HG03039 (cell line): ENCODE measurements around the gene MLLT3.

Experiments
- ATAC-seq: cut with Tn5 transposase; IDR thresholded peaks from one replicate; pipeline ENCODE4 v1.9.1; 2021; ENCODE audit warnings: mild to moderate bottlenecking, moderate library complexity; ENCODE audit not compliant: unreplicated experiment

Gene MLLT3

GRCh38 chr9:20630241-20630943, 8.1 kb upstream of the MLLT3 start:
- ATAC-seq: no peak

DNA sequence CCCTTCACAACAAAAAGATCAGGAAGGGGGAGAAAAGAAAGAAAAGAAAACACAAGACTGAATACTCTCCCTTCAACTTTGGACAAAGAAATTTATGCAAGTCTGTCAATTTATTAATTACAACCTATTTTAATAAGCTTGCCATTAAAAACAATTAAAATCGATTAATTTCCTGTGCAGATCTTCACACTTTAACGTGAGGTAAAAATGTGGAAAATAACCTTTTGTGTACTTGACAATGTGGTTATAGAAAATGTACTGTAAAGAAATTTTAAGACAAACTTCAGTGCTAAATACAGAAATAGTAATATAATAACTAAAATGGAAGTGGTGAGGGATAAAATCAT, 2.7 kb upstream of the MLLT3 start:
- no peak for ATAC-seq

DNA sequence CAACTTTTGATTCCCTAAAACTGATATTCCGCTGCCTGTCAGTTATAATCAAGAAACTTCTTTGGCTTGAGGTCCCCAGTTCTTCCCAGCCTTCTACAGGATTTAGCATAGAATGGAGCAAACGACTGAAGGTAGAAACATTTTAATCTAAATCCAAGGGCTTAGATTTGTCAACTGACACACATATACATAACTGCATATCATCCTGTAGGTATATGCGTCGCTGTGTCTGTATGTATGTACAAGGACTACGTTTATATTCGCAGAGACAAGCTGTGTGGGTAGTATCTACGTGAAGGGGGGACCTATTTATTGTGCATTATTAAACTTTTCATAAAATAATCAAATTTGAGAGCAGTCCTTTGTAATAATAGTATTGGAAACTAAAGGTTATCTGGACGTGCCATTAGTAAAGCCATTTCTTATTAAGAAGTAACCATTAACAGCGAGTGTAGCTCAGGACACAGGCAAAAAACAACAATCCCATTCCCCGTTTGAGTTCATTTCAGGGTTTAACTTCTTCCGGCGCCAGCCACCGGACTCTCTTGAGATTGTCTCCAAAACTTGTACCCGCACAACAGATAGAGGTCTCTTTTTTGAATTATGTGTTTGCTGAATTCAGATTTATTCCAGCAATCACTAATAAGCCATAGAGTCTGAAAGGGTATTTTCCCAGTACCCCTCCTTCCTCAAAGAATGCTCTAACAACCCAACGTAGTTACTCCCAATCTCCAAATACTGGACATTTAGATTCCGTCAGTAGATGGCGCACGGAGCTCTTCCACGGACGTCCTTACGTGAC, 2.1 kb upstream of the MLLT3 start:
- ATAC-seq: no peak

DNA sequence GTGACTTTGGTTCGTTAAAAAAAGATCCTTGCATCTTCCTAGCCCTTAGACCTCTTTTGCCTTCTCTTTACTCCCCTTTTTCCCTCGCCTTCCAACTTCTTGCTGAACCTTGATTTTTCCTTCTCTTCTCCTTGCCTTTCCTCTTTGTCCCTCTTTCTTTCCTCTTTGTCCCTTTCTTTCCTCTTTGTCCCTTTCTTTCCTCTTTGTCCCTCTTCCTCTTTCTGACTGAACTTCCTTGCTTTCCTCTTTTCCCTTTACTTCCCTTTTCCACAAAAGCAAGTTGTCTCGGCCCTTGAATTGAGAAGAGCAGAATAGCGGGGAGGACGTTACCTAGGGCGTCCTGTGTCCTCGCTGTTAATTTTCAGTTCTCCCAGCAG, 1.4 kb upstream of the MLLT3 start:
- ATAC-seq: no peak

DNA sequence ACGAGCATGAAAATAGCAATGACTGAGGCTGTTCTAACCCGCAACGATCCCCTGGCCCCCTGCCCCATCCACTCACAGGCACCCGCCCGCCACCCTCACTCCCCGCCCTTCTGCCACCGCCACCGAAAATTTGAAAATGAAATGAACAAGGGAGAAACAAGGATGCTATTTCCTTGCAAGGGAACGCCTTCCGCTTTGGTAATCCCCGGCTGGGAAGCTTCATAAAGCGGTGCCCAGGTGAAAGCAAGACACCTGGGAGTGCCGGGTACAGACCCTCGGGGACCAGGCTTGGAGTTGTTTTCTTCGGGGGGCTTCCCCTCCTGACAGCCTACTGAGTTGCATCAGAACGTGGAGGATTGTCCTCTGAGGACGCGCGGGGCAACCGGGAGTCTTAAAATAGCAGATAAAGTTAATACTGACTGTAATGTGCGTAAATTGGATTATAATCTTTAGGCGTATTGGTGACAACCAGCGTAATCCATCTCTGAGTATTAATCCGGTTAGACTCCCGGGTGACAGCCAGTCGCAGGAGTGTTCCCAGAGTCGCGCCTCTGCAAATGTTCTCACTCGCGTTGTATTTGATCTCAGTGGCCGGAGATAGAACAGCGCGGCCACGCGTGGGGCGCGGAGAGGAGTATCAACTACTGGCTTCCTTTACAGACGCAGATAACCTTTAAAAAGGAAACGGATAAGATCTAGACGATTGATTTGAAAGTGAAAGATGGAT, 885 bp upstream of the MLLT3 start:
- no peak for ATAC-seq

- ATAC-seq: peak; percentile 8
These were observed 599 bp downstream of the MLLT3 start for GRCh38 chr9:20621471-20622329.

DNA sequence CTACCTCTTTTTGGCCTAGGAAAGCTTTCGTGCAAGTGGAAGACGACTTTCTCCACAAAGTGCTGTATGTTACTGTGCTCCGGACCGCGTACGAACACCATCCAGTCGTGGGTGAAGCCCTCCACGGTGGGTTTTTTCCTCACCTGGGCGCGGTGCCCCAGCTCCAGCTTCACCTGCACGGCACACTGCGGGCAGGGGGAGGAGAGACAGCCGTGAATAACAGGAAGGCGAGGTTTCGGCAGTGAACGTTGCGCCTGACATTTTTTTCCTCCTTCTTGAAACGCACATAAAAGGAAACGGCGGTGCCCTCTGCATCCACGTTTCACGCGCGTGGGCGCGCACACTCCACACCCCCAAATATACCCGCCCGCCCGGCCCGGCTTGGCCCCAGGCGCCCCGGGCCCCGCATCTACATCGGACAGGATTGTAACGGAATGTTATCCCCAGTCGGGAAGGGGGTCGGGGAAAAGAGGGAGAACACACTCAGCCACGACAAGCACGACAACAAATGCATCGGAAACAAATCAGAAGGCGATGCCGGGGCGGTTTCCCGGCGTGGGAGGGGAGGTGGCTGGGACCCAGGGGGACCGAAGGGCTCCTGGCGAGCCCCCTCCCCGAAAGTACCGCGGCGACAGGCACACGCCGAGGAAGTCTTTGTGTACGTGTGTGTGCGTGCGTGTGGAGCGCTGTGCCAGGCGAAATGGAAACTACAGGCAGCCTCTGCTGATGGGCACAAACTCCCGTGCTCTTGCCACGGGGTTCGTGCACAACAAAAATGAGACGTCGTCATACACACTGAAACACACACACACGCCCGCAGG, 1.4 kb downstream of the MLLT3 start:
- no peak for ATAC-seq

DNA sequence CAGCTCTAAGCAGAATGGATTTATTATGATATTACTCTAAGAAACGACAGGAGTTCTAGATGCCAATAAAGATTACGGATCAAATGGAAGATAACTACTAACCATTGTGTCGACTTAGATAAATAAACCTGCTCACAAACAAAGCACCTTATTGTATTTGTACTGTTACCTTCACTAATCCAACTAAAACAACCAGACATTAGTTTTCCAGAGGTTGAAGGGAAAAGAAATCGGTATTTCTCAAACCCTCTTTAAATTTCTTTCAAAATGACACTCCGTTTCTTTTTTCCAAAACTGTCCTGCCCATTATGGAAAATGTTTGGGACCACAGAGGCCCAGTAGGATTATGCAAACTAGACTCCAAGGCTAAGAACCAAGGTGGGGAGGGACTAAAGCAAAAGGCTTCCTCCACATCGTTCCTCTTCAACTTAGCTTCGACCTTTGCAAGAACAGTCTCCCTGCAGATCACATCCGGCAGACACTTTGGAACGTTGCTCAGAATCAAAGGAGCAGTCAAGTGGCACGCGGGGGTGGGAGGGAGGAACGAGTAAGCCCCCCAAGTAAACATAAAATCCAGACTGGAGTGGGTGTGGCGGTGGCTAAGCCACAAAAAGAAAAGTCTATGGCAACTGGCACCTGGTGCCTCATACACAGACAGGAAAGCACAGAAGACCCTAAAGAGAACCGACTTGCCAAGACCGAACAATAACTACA, 2.7 kb downstream of the MLLT3 start:
- ATAC-seq: no peak

GRCh38 chr9:20618361-20618802, 3.9 kb downstream of the MLLT3 start:
- no peak for ATAC-seq

GRCh38 chr9:20616808-20617207, 5.5 kb downstream of the MLLT3 start:
- ATAC-seq: no peak

GRCh38 chr9:20614602-20615216, 7.6 kb downstream of the MLLT3 start:
- no peak for ATAC-seq

GRCh38 chr9:20611691-20612287, 10.5 kb downstream of the MLLT3 start:
- no peak for ATAC-seq

DNA sequence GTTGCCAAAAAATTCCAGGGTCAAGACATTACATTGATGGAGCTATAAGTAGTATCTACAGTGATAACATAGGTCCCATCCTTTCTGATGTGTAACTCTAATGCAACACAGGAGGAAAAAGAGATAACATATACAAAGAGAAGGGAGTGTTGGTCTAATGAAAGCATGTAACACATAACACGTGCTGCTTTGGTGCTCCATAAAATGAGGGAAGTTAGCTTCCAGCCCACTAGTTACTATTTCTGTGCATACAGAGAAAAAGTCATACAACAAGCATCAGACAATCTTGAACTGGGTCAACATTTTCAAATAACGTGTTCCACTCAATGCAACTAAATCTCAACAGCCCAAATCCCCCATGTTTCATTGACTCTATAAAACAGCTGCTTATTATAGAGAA, 11.7 kb downstream of the MLLT3 start:
- no peak for ATAC-seq

DNA sequence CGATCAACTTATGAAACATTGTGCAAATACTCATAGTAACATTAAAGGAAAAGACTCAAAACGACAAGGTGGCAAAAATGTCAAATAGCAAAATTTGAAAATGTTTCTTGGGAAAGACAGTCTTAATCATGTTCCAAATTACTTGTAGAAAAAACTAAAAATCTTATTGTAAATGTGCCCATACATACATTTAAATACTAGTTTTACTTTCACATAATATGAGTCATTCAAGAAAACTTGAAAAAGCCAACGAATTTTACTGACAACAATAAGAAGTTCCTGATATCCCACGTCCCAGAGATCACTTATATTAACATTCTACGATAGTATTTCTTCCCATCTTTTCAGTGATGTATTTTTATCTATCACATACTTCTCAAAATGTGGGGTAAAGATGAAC, 13.7 kb downstream of the MLLT3 start:
- ATAC-seq: no peak

- ATAC-seq: no peak
These were observed 15.6 kb downstream of the MLLT3 start for GRCh38 chr9:20606652-20607051.

- ATAC-seq: peak; percentile 57
These were observed 17.7 kb downstream of the MLLT3 start for GRCh38 chr9:20604562-20604961.

DNA sequence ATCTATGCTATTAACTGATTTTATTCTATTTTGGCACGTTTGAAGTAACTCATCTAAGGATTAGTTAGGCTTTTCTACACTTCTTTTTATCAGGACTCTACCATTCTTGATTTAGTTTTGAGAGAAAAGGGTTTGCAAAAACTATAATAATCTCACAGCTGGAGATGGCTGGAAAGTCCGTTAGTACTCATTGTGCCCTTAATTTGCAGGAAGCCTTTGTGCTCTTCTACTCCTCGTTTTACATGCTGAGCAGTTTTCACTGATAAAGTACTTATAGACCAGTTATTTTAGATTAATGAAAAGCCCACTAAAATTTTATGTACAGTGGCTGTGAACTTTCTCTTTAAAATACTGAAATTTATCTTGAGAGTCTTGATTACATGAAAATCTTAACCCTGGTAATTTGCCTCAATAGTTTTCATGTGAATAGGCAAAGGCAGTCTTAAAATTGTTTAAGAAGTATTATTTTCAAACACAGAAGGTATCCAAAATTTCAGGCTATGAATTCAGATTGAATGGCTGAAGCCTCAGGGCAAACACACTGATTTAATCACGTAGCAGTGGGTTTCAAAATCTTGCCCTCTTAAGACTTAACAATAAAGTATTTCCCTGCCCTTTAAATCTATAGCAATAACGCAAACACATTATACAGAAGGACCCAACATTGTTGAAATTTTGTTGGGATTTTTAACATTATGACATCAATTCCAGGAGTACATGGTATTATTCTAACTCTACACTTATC, 18.6 kb downstream of the MLLT3 start:
- ATAC-seq: no peak

DNA sequence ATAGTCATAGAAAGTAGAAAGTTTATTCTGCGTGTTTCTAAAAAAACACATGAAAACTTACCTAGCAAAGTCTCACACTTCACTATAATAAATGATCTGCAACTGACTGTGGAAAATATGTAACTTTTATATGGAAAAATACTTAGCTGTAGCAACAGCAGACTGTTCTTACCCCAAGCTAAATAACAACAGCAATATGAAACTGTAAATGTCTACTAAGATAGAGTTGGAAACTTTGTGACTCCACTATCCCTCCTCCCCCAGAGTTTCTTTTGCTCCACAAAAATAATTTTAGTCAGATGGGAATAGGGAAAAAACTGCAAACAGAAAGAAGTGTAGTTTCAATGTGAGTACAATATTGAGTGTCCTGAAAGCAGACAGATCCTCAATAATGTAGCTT, 21.0 kb downstream of the MLLT3 start:
- ATAC-seq: no peak
